ENCODE results near the gene SLC25A28.

The SLC25A28 gene, protein sequence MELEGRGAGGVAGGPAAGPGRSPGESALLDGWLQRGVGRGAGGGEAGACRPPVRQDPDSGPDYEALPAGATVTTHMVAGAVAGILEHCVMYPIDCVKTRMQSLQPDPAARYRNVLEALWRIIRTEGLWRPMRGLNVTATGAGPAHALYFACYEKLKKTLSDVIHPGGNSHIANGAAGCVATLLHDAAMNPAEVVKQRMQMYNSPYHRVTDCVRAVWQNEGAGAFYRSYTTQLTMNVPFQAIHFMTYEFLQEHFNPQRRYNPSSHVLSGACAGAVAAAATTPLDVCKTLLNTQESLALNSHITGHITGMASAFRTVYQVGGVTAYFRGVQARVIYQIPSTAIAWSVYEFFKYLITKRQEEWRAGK

DNA sequence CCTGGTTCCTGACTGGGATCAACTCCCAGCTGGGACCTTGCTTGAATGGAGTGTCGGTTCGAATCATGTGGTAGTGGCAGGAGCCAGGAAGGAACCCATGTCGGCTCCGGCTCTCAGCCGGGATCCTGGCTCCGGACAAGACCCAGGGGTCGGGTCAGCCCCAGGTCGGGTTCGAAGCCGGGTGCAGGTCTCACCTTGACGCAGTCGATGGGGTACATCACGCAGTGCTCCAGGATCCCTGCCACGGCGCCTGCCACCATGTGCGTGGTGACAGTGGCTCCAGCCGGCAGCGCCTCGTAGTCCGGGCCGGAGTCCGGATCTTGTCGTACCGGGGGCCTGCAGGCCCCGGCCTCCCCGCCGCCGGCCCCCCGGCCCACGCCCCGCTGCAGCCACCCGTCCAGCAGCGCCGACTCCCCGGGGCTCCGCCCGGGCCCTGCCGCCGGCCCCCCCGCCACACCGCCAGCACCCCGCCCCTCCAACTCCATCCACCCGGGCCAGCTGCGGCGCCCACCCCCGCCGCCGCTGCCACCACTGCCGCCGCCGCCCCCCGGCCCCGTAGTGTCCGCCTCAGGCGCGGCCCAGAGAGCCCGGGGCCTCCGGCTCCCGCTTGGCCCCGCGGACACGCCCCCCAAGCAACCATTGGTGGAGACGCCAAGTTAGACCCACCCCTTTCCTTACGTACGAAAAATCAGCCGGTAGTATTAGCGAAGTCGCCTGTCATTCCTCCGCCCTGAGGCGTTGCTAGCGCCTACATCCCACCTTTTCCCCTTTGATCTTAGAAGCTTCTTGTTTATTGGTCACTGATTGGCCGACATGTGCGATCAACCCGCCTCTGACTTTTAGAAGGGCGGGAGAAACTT lies at the start of gene SLC25A28:
Gene SLC25A28, minus strand, starts transcription at position 589 of the 860 bp plus-strand sequence. Its CDS starts 104 bp downstream, at position 485.
- peak; percentile 94 for DNase-seq (ENCODE audit: low spot score)

DNA sequence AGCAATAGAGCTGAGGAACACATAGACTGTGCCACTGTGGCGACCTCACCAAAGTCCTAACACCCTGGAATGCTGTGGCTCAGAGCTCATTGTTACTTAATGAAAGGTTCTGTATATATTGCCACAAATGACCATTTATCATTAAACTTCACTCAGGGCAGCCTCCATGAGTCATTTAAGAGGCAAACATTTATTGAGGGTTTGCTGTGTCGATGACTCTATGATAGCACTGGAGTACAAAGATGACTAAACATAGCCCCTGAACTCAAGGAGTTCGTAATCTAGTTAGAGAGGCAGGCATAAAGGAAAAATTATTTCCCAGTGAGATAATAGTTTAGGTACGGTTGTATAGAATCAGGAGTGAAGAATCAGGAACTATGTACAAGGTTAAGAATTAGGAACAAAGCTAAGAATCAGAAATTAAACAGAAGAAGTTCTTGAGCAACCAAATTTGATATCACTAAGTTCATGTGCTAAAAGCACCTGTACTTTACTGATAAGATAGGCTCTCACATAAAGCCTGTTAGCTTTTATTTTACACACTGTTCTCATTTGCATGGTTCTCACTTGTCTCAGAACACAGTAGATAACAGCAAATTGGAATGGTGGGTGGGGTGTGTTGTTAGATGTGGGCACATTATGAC lies 47.0 kb upstream of the SLC25A28 start:
- DNase-seq (ENCODE audit: low spot score) = no peak

DNA sequence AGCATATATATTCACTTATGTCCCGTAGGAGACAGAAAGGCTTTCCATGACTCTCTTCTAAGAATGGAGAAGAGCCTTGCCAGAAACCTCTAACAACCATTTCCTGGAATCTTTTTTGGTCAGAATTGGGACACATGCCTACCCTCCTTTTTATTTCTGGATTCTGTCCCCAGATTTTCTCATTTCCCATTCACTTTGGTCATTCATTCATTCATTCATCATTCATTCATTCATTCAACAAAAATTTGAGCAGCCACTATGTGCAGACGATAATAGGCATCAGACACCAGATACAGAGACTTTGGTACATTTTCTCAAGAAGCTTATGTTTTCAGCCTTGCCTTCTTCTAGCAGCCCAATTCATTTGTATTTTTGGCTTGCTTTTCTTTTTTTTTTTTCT lies 45.1 kb upstream of the SLC25A28 start:
- no peak for DNase-seq (ENCODE audit: low spot score)

DNA sequence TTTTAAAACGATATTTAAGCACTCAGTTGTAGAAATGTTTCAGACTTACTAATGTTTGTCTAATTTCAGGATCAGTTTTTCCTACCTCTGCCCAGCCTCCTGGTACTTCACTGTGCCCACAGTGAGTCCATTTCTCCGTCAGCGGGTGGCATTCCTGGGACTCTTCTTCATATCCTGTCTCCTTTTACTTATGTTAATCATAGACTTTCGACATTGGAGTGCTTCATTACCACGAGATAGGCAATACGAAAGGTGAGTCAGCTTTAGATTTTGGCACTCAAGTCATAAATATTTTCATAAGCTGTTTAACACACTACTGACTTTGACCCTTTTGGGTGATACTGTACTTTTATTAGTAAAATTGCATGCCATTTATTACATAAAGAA lies 41.1 kb upstream of the SLC25A28 start:
- no peak for DNase-seq (ENCODE audit: low spot score)

DNA sequence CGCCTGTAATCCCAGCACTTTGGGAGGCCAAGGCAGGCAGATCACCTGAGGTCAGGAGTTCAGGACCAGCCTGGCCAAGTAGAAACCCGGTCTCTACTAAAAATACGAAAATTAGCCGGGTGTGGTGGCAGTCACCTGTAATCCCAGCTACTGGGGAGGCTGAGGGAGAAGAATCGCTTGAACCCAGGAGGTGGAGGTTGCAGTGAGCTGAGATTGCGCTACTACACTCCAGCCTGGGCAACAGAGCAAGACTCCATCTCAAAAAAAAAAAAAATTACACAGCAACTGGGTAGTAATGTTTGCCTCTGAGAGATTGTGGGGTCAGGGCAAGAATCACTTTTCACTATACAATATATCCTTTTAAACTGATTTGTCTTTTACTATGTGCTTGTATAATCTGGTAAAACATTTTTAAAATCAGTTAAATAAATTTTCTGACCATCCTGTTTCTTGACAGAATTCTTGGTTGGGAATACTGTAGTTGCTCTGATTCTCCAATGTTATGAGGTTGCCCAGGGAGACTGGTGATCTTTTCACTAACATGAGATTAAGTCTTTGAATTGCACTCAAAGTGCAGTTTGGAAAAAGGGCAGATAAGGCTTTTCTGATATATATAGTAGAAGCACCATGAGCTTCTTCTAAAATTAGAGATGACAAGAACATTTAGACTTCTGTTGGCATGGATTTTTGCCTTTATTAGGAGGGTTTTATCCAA lies 40.6 kb upstream of the SLC25A28 start:
- no peak for DNase-seq (ENCODE audit: low spot score)

DNA sequence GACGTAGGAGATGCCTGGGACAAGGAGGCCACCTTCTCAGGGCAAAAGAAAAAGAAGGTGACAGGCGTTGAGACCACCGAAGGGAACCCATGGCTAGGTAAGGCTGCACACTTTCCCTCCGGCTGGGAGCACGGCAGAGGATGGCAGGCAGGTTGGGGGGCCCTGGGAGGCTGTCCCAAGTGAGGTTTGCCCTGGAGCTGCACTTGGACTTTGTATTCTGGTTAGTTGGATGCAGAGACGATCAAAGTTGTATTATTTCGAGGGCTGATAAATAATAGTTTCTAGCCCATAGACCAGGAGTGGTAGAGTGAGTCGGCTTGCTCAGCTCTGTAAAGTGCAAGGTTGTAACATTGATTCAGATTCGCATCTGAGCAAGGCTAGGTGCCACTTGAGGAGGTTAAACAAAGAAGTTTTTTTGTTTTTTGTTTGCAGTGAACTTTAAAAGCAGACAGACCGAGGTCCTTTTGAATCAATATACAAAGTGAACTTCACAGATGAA lies 39.7 kb upstream of the SLC25A28 start:
- no peak for DNase-seq (ENCODE audit: low spot score)

DNA sequence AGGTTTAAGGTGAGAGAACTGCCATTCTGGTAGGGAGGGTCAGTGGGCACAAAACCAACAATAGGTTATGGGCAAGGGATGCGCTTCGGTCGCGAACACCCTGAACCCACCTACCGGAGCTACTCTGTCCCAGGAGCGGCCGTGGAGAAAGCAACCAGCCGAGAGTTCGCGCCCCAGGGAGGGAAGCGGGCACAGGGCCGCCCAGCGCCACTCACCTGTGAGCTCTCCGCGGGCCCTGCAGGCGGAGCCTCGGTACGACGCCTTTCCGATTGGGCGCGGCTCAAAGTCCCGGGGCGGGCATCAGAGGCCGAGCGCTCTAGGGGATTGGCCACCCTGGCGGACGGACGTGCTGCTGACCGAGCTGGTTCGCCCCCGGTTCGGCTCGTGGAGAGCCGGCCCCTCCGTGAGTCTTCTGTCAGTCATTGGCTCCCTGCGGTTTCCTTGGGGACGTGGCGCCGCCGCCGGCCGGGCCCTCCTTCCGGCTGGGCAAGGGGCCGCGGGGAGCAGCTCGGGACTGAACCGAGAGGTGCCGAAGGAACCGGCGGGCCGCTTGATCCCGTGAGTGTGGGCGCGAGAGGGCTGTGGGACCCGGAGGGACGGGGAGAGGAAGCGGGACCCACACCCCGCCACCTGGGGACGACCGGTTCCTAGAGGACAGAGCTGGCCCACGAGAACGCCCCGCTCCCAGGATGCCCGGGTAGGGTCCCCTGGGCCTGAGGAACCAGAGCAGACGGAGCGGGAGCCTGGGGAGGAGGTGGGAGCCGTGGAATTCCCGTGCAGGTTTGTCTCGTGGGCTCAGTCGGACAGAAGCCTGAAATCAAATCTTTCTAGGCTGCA lies 39.0 kb upstream of the SLC25A28 start, which contains the start of gene ENTPD7:
Gene ENTPD7, plus strand, starts transcription at position 479 of the 837 bp plus-strand sequence. CDS start 448 bp downstream, outside the sequence.
- peak; percentile 88 for DNase-seq (ENCODE audit: low spot score)

DNA sequence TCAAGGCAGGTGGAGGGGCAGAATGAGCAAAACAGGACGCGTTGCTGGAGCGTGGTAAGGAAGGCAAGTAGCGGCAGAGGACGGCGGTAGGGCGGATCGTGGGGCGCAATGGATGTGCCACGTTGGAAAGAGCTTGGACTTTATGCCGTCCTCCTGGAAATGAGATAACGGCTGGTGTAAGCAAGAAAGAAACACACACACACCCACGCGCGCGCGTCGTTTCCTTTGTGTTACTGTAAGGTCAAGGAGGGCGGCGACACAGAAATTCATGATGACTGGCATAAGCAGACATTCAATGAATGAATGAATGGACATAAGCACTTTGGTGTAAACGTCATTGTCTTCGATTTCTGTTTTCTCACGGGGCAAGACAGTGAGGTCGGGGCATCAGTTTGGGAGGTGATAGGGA lies 38.4 kb upstream of the SLC25A28 start:
- DNase-seq (ENCODE audit: low spot score) = no peak

DNA sequence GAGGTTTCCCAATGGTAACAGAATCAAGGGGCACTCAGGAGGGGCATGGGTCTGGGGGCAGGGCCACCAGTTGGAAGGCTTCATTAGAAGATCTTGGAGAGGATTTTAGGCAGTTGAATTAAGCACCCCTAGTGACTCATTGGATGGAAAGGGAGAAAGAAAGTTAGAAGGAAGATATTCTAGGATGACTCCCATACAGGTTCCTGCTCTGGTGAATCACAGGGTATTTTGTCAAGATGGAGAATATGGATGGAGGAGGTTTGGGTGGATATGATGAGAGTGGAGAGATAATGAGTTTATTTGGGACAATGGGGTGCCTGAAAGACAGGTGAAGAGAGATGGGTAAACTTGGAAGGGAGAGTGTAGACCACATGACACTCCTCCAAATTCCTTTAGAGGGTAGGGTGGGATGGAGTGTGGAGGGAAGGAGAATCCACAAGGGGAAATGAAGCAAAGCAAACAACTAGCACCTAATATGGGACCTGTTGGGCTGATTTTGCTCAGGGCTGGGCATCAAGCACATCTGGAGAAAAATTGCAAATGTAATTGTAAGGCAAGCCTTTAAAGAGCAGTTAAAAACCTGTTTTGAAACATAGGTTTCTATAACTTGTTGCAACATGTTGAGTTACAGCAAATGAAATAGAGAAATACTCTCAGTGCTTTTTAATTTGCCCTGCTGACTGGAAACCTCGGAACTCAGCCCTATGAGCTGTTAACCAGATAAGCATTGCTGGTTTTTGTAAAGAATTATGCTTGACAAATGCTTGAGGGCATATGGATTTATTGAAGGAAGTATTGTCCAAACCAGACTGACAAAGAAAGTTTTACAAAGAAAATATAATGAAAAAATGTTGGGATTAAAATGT lies 36.2 kb upstream of the SLC25A28 start:
- DNase-seq (ENCODE audit: low spot score) = no peak

DNA sequence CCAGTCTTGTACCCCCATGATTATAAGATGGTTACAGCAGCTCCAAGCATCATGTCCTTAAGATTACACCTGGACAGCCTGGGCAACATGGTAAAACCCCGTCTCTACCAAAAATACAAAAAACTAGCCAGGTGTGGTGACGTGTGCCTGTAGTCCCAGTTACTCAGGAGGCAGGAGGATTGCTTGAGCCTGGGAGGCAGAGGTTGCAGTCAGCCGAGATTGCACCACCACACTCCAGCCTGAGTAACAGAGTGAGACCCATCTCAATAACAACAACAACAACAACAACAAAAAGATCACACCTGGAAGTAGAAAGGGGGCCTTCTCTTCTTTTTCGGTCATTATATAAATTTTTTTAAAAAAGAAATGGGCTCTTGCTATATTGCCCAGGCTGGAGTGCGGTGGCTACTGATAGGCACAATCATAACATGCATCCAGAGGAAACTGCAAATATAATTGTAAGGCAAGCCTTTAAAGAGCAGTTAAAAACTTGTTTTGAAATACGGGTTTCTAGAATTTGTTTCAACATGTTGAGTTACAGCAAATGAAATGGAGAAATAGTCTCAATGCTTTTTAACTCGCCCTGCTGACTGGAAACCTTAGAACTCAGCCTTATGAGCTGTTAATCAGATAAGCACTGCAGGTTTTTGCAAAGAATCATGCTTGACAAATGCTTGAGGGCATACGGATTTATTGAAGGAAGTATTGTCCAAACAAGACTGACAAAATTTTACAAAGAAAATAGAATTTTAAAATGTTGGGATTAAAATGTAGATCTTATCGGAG lies 34.3 kb upstream of the SLC25A28 start:
- DNase-seq (ENCODE audit: low spot score) = no peak

DNA sequence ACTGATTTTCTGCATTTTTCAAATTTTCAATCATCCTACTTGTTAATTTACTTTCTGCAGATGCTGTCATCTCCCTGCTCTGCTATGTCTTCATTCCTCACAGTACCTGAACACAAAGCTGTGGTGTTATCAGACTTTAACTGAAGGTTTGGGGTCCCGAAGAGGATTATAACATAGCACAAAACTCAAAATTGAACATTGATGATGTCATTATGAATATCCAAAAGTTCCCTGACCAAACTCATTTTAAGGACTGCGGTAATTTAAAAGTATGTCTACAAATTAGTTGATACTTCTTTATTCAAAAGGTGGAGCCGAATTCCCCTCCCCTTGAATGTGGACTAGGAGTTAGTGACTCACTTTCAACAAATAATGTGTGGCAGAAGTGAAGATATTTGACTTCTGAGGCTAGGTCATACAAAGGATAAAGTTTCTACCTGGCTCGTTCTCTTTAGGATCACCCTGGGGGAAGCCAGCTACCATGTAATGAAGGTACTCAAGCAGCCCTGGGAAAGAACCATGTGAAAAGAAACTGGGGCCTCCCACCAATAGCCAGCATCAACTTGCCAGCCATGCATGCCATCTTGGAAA lies 32.7 kb upstream of the SLC25A28 start:
- DNase-seq (ENCODE audit: low spot score) = no peak

DNA sequence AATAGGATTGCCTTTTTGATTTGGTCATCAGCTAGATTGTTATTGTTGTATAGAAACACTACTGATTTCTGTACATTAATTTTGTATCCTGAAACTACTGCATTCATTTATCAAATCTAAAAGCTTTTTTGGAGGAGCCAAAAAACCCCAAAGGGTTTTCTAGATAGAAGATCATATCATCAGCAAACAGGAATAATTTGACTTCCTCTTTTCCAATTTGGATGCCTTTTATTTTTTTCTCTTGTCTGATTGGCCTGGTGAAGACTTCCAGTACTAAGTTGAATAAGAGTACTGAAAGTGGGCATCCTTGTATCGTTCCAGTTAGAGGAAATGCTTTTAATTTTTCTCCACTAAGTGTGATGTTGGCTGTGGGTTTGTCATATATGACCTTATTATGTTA lies 28.5 kb upstream of the SLC25A28 start:
- no peak for DNase-seq (ENCODE audit: low spot score)

DNA sequence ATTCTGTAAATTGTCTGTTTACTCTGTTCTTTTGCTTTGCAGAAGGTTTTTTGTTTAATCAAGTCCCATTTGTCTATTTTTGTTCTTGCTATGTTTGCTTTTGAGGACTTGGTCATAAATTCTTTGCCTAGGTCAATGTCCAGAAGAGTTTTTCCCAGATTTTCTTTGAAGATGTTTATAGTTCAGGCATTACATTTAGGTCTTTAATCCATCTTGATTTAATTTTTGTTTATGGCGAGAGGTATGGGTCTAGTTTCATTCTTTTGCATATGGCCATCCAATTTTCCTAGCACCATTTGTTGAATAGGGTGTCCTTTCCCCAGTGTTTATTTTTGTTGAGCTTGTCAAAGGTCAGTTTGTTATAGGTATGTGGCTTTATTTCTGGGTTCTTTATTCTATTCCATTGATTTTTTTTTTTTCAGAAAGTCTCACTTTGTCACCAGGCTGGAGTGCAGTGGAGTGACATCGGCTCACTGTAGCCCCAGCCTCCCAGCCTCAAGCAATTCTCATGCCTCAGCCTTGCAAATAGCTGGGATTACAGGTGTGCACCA lies 27.4 kb upstream of the SLC25A28 start:
- DNase-seq (ENCODE audit: low spot score) = no peak

DNA sequence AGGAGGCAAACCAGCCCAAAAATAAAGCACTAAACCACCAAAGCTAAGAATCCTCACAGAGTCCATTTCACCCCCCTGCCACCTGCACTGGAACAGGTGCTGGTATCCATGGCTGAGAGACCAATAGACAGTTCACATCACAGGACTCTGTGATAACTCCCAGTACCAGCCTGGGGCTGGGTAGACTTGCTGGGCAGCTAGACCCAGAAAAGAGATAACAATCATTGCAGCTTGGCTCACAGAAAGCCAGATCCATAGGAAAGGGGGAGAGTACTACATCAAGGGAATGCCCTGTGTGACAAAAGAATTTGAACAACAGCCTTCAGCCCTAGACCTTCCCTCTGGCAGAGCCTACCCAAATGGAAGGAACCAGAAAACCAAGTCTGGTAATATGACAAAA lies 13.6 kb upstream of the SLC25A28 start:
- DNase-seq (ENCODE audit: low spot score) = no peak

DNA sequence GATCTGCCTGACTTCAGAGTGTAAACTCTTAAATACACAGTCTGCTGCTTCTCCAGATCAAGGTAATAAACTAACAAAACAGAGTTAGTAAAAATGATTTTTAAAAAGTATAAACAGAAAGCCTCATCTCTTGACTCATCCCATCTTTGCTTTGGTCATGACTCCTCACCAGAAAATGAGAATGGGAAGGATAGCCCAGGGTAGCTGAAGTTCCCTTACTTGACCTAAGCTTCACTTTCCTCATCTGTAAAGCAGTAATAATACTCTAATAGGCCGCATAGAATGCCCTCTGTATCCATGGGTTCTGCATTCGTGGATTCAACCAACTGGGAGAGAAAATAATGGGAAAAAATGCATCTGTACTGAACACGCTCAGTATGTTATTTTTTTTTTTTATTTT lies 11.3 kb upstream of the SLC25A28 start:
- DNase-seq (ENCODE audit: low spot score) = no peak

DNA sequence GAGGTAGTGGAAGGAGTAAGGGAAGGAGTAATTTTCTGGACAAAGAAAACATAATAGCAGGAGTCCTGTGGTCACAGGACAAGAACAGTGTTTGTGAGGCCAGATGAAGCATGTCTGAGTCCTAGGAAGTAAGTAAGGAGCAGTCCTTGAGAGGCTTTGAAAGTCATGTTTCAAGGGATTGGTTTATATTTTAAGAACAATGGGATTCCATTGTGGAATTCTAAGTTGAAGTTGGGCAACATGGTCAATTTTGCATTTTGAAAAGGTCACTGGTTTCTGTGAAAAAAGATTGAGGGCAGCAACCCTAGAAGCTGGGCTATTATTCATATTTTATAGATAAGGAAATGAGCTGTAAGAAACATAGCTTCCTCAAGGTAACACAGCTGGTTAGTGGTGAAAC lies 10.8 kb upstream of the SLC25A28 start:
- DNase-seq (ENCODE audit: low spot score) = no peak

DNA sequence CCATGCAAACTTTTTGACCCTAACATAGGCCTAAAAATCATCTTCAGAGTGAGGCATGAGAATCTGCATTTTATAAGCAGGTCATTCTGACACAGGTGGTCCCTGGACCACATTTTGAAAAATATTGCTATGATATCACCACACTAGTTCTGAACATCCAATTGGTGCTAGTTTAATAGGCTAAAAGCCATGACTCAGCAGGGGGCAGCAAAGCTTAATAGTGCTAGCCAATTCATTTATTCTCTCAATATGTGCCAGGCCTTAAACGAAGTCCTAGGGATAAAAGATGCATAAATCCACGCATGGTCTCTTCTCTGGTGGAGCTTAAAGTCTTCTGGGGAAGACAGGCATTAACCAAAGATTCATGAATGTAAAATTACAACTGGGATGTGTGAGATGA lies 10.2 kb upstream of the SLC25A28 start:
- no peak for DNase-seq (ENCODE audit: low spot score)

DNA sequence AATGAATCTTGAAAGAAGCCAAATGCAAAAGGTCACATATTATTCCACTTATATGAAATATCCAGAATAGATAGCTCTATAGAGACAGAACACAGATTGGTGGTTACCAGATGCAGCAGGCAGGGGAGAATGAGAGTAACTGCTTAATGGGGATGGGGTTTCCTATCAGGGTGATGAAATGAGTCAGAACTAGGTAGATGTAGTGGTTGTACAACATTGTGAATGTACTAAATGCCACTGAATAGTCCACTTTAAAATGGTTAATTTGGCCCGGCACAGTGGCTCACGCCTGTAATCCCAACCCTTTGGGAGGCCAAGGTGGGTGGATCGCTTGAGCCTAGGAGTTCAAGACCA lies 9.4 kb upstream of the SLC25A28 start:
- no peak for DNase-seq (ENCODE audit: low spot score)
